ENCODE results near the gene CD8B.

GRCh38 chr2:86800856-86801567, 60.7 kb downstream of the CD8B start:
- no peak for TF ChIP-seq CTCF (IDR thresholded peaks at IDR 0.05)
- TF ChIP-seq POLR2A (IDR thresholded peaks at IDR 0.05), result no peak

Measured in right lobe of liver (tissue), 4 donors.